K562 (cell line): Measurements from ENCODE around the gene NLRC3. TPM values are rescaled to one million over a fixed set of nuclear protein-coding genes. Genes with fewer than 3 reads are reported as not detected.
A peak's percentile ranks its signal among the peaks of the same experiment; 100 is the strongest.

Source experiments
- ATAC-seq: fragments of 200-7000 bp; cut with Tn5 transposase; 3 replicates; pipeline ENCODE4 v1.9.1; 2020; ENCODE audit warnings: moderate library complexity
- BruUV-seq: library from RNA; stranded (reverse); fragments of 400-500 nt; replicated peaks from 2 replicates; lab custom pipeline; 2021; lab: Mats Ljungman, UMichigan
- CTCF ChIA-PET: fragments of 300-600 bp; formaldehyde crosslinking; extraction: SDS; loops from one replicate; lab custom pipeline; 2021; ENCODE audit warnings: low intra/inter-chr PET ratio; lab: Yijun Ruan, JAX
- POLR2A ChIA-PET: fragments of 300-600, 350-650 bp; sonication (Branson Sonifier 250); formaldehyde crosslinking; extraction: SDS; loops from one replicate; lab custom pipeline; 2021; ENCODE audit warnings: antibody characterized with exemption, inconsistent platforms; lab: Yijun Ruan, JAX
- DNase-seq, 4 experiments: peaks; one replicate each; pipeline versions ENCODE4 v3.0.0 to v3.0.0-alpha.2; 2011 to 2018; ENCODE audit warnings: low spot score in 3 of 4, mixed read lengths in 3 of 4; ENCODE audit errors: extremely low read depth in 1 of 4
- FAIRE-seq: peaks from 2 replicates; lab custom pipeline; 2011; peaks lifted over from hg19 to GRCh38; lab: Jason Lieb, UNC
- H2AFZ ChIP-seq: 2 replicates; pipeline ENCODE4 v1.6.0; 2011; ENCODE audit warnings: low read depth, low read length, control low read depth, inconsistent platforms
- H3K27ac ChIP-seq: fragments of 200-600 bp; 3 replicates; pipeline ENCODE4 v1.8.0; 2011; ENCODE audit warnings: low read depth, mild to moderate bottlenecking, control low read depth, inconsistent platforms, low read length, moderate library complexity, mixed read lengths; ENCODE audit errors: extremely low read depth
- H3K27me3 ChIP-seq, 2 experiments: fragments of 300-600 bp in 1 of 2; 2 replicates in 1 of 2; 3 replicates in 1 of 2; pipeline versions ENCODE4 v1.6.0 to v1.8.0; 2011; ENCODE audit warnings: inconsistent platforms in 2 of 2, low read length in 2 of 2, mild to moderate bottlenecking in 1 of 2, mixed read lengths in 1 of 2, moderate library complexity in 1 of 2; ENCODE audit not compliant: control insufficient read depth in 2 of 2, insufficient read depth in 2 of 2
- H3K36me3 ChIP-seq: fragments of 300-600 bp; 3 replicates; pipeline ENCODE4 v1.8.0; 2011; ENCODE audit warnings: mild to moderate bottlenecking, low read length, inconsistent platforms; ENCODE audit not compliant: control insufficient read depth, insufficient read depth
- H3K4me1 ChIP-seq, 2 experiments: fragments of 200-600 bp in 1 of 2; replicated peaks in 1 of 2; 2 replicates in 1 of 2; 3 replicates in 1 of 2; pipeline versions ENCODE4 v1.5.1 to v1.8.0; 2011; ENCODE audit warnings: inconsistent platforms in 2 of 2, low read length in 2 of 2, mild to moderate bottlenecking in 1 of 2, mixed read lengths in 1 of 2, moderate library complexity in 1 of 2; ENCODE audit not compliant: control insufficient read depth in 2 of 2, insufficient read depth in 2 of 2
- H3K4me2 ChIP-seq: 2 replicates; pipeline ENCODE4 v1.6.1; 2011; ENCODE audit warnings: low read length, control low read depth, inconsistent platforms, mixed read lengths; ENCODE audit not compliant: insufficient read depth
- H3K4me3 ChIP-seq: fragments of 200-600 bp; sonication (generic), shearing (Covaris generic); 2 replicates; pipeline ENCODE4 v1.5.1; 2016; ENCODE audit warnings: control low read depth, inconsistent platforms
- H3K79me2 ChIP-seq: fragments of 200-600 bp; 3 replicates; pipeline ENCODE4 v1.8.0; 2011; ENCODE audit warnings: low read length, inconsistent platforms; ENCODE audit not compliant: control insufficient read depth, insufficient read depth
- H3K9ac ChIP-seq, 2 experiments: 2 replicates each; pipeline versions ENCODE4 v1.6.0 to v1.6.1; 2011; ENCODE audit warnings: low read depth in 2 of 2, low read length in 2 of 2, control low read depth in 1 of 2, inconsistent platforms in 1 of 2, mild to moderate bottlenecking in 1 of 2, mixed read lengths in 1 of 2; ENCODE audit not compliant: insufficient read depth in 1 of 2
- H3K9me1 ChIP-seq: one replicate; pipeline ENCODE4 v1.6.0; 2011; ENCODE audit warnings: inconsistent platforms, mild to moderate bottlenecking, low read length, moderate library complexity; ENCODE audit not compliant: control insufficient read depth, insufficient read depth
- H3K9me3 ChIP-seq: replicated peaks from 2 replicates; pipeline ENCODE4 v1.5.1; 2011; ENCODE audit warnings: low read depth, low read length, inconsistent platforms; ENCODE audit not compliant: control insufficient read depth, insufficient read depth
- H4K20me1 ChIP-seq: replicated peaks from 2 replicates; pipeline ENCODE4 v1.6.1; 2011; ENCODE audit warnings: low read length, inconsistent platforms, mixed read lengths; ENCODE audit not compliant: control insufficient read depth, insufficient read depth
- DNMT1 ChIP-seq: fragments of 450-650 bp; IDR thresholded peaks from 2 replicates; pipeline ENCODE4 v1.6.1; 2016; ENCODE audit warnings: antibody characterized with exemption, mild to moderate bottlenecking
- L3MBTL2 ChIP-seq: fragments of 450-650 bp; IDR thresholded peaks from 2 replicates; pipeline ENCODE4 v1.6.1; 2016; ENCODE audit warnings: mild to moderate bottlenecking, moderate library complexity
- PHB2 ChIP-seq: fragments of 450-650 bp; IDR thresholded peaks from 2 replicates; pipeline ENCODE4 v1.6.1; 2017; ENCODE audit warnings: low read depth
- POLR2AphosphoS5 ChIP-seq: IDR thresholded peaks from 2 replicates; pipeline ENCODE4 v1.6.1; 2011; ENCODE audit warnings: mild to moderate bottlenecking, low read depth, low read length, moderate library complexity; ENCODE audit not compliant: control insufficient read depth, insufficient read depth
- RFX7 ChIP-seq: fragments of 250-450 bp; sonication (Bioruptor Pico); IDR thresholded peaks from 2 replicates; pipeline ENCODE4 v1.5.1; 2021; ENCODE audit warnings: mild to moderate bottlenecking
- SMARCE1 ChIP-seq: fragments of 450-650 bp; IDR thresholded peaks from 2 replicates; pipeline ENCODE4 v1.7.1; 2016; ENCODE audit warnings: mild to moderate bottlenecking
- ZNF121 ChIP-seq: sonication (generic); formaldehyde crosslinking; conservative IDR thresholded peaks from 2 replicates; pipeline ENCODE4 v1.8.0; 2022; ENCODE audit warnings: missing genetic modification reagents
- ZNF124 ChIP-seq: sonication (generic); formaldehyde crosslinking; IDR thresholded peaks from 2 replicates; pipeline ENCODE4 v1.8.1; 2022; ENCODE audit warnings: missing genetic modification reagents
- WGBS: fragments of 100-300 bp; shearing (Covaris generic); methylation state at CpG from one replicate; pipeline ENCODE4 v1.1.6; 2016; ENCODE audit warnings: low coverage, mixed read lengths; ENCODE audit not compliant: insufficient coverage; ENCODE audit errors: missing lambda C conversion rate; 5-methylcytosine and 5-hydroxymethylcytosine counted together
- in situ Hi-C: fragments of 300-500 bp; cut with MboI; formaldehyde crosslinking; loops from 4 replicates; pipeline ENCODE4 v1.15.0; 2018; ENCODE audit warnings: inconsistent platforms, mixed read lengths
- intact Hi-C: fragments of 100-400 bp; cut with micrococcal nuclease; formaldehyde crosslinking; loops from 2 replicates; pipeline ENCODE4 v1.14.2; 2022
- polyA plus RNA-seq, 8 experiments: library from polyadenylated mRNA; depleted of rRNA in 4 of 8; stranded (reverse) in 5 of 8; unstranded in 3 of 8; fragments of >200 nt; fragmentation: Nextera tagmentation in 2 of 8; fragmentation: Illumina TruSeq in 1 of 8; extraction: Ambion mirVana in 2 of 8; extraction: Trizol in 1 of 8; gene quantifications; 2 replicates each; pipeline versions ENCODE4 v1.2.1 to v1.2.3, GENCODE V29; 2011 to 2014; ENCODE audit warnings: inconsistent platforms in 1 of 8, missing spikeins in 1 of 8
- total RNA-seq, 7 experiments: library from RNA; depleted of rRNA in 6 of 7; stranded (reverse); fragments of >200 nt in 6 of 7; fragmentation: Illumina TruSeq in 2 of 7; extraction: Trizol in 2 of 7; gene quantifications; 2 replicates each; pipeline versions ENCODE4 v1.2.1 to v1.2.3, GENCODE V29; 2011 to 2021; ENCODE audit warnings: low replicate concordance in 1 of 7
- TF ChIP-seq, protein P1 (sequence below): sonication (generic); formaldehyde crosslinking; IDR thresholded peaks from 2 replicates; pipeline ENCODE4 v1.4.0; 2020; ENCODE audit warnings: mild to moderate bottlenecking, missing genetic modification reagents
- TF ChIP-seq, protein P2 (sequence below): fragments of 250-450 bp; sonication (Bioruptor Pico); IDR thresholded peaks from 2 replicates; pipeline ENCODE4 v1.9.0; 2021; ENCODE audit warnings: mild to moderate bottlenecking, inconsistent platforms

Gene NLRC3
- total and polyA plus RNA-seq, 9 of the 15 experiments (the other 6 are each of a cell fraction or from before 2014, with no cell fraction given) = 0.03 to 0.13 (median 0.03) TPM; not detected in 4

DNA sequence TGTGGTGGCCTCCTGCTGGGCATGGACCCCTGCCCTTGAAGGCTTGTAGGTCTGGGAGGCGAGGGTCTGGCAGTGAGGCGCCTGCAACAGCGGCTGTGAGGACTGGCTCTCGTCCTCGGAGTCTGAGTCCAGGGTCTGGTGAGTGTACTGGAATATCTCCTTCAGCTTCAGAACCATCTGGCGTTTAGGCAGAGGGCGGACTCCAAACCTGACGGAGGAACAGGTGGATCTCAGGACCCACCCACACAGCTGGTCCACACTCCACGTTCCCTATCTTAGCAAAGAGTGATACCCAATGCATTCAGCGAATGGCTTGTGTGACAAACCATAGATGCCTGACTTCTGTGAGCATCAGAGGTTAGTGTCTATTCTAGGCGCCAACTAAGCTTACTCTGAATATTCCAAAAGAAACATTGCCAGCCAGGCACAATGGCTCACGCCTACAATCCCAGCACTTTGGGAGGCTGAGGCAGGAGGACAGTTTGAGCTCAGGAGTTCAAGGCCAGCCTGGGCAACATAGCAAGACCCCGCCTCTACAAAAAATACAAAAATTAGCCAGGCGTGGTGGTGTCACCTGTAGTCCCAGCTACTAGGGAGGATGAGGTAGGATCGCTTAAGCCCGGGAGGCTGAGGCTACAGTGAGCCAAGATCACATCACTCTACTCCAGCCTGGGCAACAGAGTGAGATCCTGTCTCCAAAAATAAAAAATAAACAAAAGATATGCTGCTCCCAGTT, 6.3 kb upstream of the NLRC3 start:
- H3K4me1 ChIP-seq = peaks cover 0 to 26% of the 10 kb centered on the region in 2 experiments; a peak in 3 of 5 replicates
- in situ Hi-C loops = no loop called here
- CTCF ChIA-PET = no interaction called here

DNA sequence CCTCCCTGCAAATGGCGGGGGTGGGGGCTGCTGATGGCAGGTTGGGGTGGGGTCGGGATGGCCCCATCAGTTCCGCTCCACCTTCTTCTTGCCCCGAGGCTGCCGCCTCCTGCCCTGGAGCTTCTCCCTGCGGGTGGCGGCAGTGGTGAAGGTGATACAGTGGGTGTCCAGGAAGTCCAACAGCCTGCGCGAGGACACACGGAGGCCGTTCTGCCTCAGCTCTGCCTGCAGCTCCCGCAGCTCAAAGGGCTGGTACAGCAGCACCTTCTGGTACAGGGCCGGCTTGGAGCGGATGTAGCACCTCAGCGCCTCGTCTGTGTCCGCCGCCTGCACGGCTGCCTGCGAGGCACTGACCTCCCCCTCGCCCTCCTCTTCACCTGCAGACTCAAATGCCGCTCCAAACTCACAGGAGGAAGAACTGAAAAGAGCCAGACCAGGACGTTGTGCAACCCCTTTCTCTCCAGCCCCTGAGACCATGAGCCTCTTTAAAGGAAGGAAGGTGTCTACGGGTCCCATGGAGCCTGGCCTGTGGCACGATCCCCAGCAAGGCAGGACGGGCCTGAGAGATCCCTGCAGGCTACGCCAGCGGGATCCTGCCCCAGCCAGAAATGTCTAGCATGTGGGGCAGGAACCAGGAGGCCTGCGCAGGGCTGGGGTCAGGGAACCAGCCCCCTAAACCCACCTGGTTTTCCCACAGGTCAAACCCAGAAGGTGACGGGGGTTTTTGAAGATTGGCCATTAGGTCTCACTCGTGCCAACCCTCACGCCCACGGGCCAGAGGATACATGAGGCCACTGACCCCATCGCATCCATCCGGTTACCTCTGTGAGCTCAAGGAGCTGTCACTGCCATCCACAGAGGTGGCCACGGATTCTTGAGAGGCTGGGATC, 5.3 kb upstream of the NLRC3 start:
- no peaks in the 10 kb centered on the region; the same call in none of the 2 replicates for H4K20me1 ChIP-seq
- intact Hi-C loops (no loop called here), in situ Hi-C loops (no loop called here)
- 75% methylated on average over 33 of the region's 36 CpGs for WGBS
- CTCF ChIA-PET = no interaction called here
- no peaks in the 10 kb centered on the region for H3K79me2 ChIP-seq
- no peak overlapping the region for H3K4me3 ChIP-seq
- FAIRE-seq = no peak
- no peaks in the 10 kb centered on the region for H3K27me3 ChIP-seq
- H3K4me1 ChIP-seq = peaks cover 0 to 22% of the 10 kb centered on the region in 2 experiments; a peak in 3 of 5 replicates
- no peaks in the 10 kb centered on the region for H3K9me3 ChIP-seq
- no peak overlapping the region for H2AFZ ChIP-seq
- H3K9ac ChIP-seq = peak overlapping the region in 1 of 2 experiments; percentile 52; a peak in 1 of 4 replicates
- DNase-seq = no peak
- no peak overlapping the region for H3K4me2 ChIP-seq
- no TSS peak for BruUV-seq
- H3K9me1 ChIP-seq = no peaks in the 10 kb centered on the region
- peaks cover 15% of the 10 kb centered on the region; the same call in 2 of the 3 replicates for H3K36me3 ChIP-seq
- no peak for ATAC-seq
- POLR2A ChIA-PET = no interaction called here
- H3K27ac ChIP-seq = no peak overlapping the region
- TF ChIP-seq, protein P1, sequence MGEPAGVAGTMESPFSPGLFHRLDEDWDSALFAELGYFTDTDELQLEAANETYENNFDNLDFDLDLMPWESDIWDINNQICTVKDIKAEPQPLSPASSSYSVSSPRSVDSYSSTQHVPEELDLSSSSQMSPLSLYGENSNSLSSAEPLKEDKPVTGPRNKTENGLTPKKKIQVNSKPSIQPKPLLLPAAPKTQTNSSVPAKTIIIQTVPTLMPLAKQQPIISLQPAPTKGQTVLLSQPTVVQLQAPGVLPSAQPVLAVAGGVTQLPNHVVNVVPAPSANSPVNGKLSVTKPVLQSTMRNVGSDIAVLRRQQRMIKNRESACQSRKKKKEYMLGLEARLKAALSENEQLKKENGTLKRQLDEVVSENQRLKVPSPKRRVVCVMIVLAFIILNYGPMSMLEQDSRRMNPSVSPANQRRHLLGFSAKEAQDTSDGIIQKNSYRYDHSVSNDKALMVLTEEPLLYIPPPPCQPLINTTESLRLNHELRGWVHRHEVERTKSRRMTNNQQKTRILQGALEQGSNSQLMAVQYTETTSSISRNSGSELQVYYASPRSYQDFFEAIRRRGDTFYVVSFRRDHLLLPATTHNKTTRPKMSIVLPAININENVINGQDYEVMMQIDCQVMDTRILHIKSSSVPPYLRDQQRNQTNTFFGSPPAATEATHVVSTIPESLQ (CRISPR knock-in tag) = no peak
- no peak for TF ChIP-seq L3MBTL2
- no peak for TF ChIP-seq RFX7 (CRISPR knock-in tag)
- no peak for TF ChIP-seq SMARCE1
- no peak for TF ChIP-seq DNMT1
- no peak for TF ChIP-seq PHB2
- TF ChIP-seq, protein P2, sequence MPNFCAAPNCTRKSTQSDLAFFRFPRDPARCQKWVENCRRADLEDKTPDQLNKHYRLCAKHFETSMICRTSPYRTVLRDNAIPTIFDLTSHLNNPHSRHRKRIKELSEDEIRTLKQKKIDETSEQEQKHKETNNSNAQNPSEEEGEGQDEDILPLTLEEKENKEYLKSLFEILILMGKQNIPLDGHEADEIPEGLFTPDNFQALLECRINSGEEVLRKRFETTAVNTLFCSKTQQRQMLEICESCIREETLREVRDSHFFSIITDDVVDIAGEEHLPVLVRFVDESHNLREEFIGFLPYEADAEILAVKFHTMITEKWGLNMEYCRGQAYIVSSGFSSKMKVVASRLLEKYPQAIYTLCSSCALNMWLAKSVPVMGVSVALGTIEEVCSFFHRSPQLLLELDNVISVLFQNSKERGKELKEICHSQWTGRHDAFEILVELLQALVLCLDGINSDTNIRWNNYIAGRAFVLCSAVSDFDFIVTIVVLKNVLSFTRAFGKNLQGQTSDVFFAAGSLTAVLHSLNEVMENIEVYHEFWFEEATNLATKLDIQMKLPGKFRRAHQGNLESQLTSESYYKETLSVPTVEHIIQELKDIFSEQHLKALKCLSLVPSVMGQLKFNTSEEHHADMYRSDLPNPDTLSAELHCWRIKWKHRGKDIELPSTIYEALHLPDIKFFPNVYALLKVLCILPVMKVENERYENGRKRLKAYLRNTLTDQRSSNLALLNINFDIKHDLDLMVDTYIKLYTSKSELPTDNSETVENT (CRISPR knock-in tag) = no peak
- no peak for TF ChIP-seq ZNF124 (CRISPR knock-in tag)

More for the DNA sequence above, 6.3 kb upstream of the NLRC3 start:
- intact Hi-C loops = no loop called here
- Histone ChIP-seq H3K27ac (no peak overlapping the region), H3K36me3 (peaks cover 15% of the 10 kb centered on the region; the same call in 2 of the 3 replicates), H3K9me1 (no peaks in the 10 kb centered on the region), H3K27me3 (no peaks in the 10 kb centered on the region), H2AFZ (no peak overlapping the region), H3K9me3 (no peaks in the 10 kb centered on the region), H3K4me2 (no peak overlapping the region), H3K9ac (no peak overlapping the region; a peak in 1 of 4 replicates), H3K79me2 (no peaks in the 10 kb centered on the region), H4K20me1 (no peaks in the 10 kb centered on the region; the same call in none of the 2 replicates), H3K4me3 (no peak overlapping the region)
- 77% methylated on average over 16 of the region's 16 CpGs for WGBS
- no peak for FAIRE-seq
- no peak for ATAC-seq
- no peak for TF ChIP-seq POLR2AphosphoS5
- peak; percentile 90 for TF ChIP-seq ZNF121 (CRISPR knock-in tag)
- POLR2A ChIA-PET = no interaction called here
- BruUV-seq = no TSS peak
- no peak for DNase-seq
